Measurements from ENCODE around the gene ADGRG6.
"Not testable (repeated sequence)": the region's sequence is repeated elsewhere in the genome, so short reads cannot be mapped to it uniquely, and the experiment has no call there.

ADGRG6 gene

DNA sequence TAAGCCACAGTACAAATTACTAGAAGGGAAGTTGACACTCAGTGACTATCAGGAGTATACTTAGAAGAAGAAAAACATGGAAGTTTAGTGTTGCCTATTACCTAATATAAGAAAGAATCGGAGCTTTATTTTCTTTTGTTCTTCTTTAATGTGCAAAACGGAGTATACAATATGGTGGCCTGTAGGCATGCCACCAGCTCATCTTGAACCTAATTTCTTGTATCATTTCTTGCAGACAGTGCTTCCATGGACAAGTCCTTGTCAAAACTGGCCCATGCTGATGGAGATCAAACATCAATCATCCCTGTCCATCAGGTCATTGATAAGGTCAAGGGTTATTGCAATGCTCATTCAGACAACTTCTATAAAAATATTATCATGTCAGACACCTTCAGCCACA, 141.3 kb downstream of the ADGRG6 start:
- FAIRE-seq (no peak), DNase-seq (ENCODE audit: low spot score) (no peak)

DNA sequence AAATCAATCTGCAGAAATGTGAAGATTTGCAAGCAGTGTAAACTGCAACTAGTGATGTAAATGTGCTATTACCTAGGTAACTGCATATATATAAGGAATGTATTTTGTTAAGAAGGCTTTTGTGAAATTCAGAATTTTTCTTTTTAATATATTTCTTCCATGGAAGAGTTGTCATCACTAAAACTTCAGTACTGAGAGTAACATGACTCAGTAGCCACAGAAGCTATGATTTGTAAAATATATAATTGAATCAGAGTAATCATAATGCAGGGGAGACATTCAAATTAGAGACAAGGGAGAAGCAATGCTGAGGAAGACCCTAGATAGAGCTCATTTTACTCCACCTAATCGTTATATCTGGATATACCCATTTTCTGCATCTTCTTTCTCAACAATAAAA, 141.7 kb downstream of the ADGRG6 start:
- no peak for FAIRE-seq
- no peak for DNase-seq (ENCODE audit: low spot score)

DNA sequence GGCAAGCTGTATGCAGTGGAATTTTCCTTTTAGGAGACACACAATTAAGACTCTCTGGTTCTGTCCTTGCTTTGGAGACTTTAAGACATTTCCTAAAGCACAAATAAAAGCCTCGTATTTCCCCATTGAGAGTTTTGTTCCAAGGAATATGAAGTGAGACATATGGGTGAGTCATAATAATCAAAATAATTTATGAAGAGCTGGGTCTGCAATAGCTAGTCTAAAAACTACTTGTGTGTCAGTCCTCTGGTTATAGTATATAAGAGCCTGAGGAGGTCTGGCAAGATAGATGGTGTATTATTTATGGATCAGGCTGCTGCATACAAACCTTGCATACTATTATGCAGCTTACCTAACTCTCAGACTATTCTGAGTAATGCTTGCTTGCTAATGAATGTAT, 142.6 kb downstream of the ADGRG6 start:
- no peak for FAIRE-seq

DNA sequence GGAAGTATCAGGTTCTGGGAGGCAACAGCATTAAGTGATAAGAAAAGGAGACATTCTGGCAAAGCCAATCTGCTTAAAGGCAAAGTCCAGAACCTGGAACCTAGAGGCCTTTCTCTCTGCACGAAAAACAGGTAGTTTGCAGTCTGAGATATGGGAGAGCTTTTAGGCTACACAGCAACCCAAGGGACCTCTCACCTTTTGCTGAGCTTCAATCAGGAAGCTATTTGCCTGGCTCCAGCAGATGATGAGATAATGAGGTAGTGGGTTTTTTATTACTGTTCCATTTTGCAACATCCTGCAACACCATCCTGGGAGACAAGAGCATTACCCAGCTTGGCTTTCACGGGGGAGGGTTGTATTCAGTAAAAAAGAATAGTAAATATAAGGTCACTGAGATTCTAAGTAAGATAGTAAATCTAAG, 143.1 kb downstream of the ADGRG6 start:
- no peak for DNase-seq (ENCODE audit: low spot score)

More for the DNA sequence above, 142.6 kb downstream of the ADGRG6 start:
- no peak for DNase-seq (ENCODE audit: low spot score)

DNA sequence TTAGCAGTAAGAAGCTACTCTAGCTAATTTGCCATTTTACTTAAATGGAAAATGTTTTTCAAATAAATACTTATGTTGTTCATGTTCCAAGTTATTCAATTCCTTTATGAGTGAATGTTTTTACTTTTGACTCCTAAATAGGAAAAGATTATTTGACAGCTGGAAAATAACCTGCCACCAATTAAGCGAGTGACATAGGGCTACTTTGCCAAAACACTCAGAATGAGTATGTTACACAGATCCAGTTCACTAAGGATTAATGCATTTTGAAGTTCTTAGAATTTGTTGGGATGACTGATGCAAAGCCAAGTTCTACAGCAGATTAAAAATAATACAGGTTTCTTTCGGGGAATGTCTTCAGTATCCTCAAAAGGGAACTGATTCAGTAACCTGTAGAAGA, 144.4 kb downstream of the ADGRG6 start:
- FAIRE-seq: no peak
- DNase-seq (ENCODE audit: low spot score): no peak

More for the DNA sequence above, 143.1 kb downstream of the ADGRG6 start:
- FAIRE-seq: no peak

DNA sequence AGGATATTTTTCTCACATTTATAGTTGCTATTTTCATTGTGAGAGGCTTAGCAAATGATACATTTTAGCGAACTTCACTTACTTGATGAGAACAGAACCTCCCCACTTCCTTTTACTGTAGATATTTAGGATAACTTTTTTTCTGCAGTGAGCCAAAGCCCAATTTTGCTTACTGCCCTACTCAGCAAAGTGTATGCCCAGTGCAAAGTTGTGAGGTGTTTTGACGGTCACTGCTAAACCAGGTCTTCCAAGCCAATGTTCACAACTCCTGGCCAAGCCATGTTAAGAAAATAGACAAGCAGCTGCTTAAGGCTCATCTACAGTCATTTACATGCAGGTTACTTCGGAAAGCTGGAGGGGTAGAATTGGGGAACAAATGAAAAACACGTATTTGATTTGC, 144.8 kb downstream of the ADGRG6 start:
- DNase-seq (ENCODE audit: low spot score) (no peak), FAIRE-seq (no peak)

DNA sequence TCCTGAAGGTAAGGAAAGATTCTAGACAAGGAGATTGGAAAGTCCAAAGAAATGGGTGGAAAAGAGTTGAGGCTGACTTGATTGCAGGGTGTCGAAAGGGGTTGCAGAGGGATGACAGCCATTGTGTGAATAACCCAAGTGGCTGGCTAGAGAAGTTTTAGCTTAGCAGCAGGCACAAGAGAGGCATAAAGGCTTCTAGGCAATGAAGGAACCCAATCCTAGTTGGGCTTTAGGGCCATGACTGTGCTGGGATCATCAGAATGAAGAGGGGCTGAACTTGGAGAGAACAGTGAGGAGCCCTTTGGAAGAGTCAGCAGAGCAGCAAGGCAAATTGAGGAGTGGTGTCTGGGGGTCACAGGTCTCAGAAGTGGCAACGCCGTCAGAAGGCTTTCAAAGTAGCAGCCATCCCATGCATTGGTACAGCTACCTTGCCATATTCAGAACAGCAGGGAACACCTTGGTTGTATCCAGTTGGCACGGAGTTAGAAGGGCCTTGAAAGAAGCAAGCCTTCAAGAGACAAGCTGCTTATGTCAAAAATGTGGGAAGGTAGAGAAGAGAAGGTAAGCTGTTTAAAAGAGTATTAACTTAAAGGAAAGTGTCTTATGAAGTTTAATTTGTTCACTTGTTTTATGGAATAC, 146.4 kb downstream of the ADGRG6 start:
- FAIRE-seq: no peak
- DNase-seq (ENCODE audit: low spot score): no peak

DNA sequence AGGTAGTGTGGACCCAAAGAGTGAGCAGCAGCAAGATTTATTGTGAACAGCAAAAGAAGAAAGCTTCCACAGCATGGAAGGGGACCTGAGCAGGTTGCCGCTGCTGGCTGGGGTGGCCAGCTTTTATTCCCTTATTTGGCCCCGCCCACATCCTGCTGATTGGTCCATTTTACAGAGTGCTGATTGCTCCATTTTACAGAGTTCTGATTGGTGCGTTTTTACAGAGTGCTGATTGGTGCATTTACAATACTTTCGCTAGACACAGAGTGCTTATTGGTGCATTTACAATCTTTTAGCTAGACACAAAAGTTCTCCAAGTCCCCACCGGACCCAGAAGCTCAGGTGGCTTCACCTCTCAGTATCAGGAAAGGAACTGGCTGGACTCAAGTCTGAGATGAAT, 149.0 kb downstream of the ADGRG6 start:
- not testable (repeated sequence) for FAIRE-seq; DNase-seq (ENCODE audit: low spot score)

DNA sequence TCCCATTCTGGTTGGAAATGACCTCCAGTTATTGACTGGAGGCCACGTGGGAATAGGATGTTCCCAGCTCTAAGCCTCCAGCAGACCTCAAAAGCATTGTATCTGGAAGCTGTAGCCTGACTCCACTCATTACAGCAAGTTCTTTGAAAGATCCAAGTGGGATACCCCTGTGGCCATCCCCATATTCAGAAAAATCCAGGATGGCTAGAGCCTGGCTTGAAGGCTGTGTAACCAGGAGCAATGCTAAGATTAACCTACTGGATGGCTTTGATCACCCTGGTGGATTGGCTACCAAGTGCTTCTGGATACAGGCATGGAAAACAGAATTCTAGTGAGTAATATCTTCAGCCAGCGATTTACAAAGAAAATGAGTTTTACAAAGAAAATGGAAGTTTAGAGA, 151.2 kb downstream of the ADGRG6 start:
- no peak for DNase-seq (ENCODE audit: low spot score)
- no peak for FAIRE-seq

DNA sequence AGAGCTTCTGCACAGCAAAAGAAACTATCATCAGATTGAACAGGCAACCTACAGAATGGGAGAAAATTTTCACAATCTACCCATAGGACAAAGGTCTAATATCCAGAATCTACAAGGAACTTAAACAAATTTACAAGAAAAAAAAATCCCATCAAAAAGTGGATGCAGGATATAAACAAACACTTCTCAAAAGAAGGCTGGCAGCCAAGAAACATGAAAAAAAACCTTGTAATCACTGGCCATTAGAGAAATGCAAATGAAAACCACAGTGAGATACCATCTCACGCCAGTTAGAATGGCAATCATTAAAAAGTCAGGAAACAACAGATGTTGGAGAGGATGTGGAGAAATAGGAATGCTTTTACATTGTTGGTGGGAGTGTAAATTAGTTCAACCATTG, 152.4 kb downstream of the ADGRG6 start:
- not testable (repeated sequence) for DNase-seq (ENCODE audit: low spot score); FAIRE-seq

DNA sequence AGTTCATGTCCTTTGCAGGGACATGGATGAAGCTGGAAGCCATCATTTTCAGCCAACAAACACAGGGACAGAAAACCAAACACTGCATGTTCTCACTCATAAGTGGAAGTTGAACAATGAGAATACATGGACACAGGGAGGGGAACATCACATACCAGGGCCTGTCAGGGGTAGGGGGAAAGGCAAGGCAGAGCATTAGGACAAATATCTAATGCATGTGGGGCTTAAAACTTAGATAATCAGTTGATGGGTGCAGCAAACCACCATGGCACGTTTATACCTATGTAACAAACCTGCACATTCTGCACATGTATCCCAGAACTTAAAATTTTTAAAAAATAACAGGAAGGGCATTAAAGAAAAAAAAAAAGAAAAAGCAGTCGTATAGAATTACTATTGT, 153.0 kb downstream of the ADGRG6 start:
- not testable (repeated sequence) for DNase-seq (ENCODE audit: low spot score); FAIRE-seq

DNA sequence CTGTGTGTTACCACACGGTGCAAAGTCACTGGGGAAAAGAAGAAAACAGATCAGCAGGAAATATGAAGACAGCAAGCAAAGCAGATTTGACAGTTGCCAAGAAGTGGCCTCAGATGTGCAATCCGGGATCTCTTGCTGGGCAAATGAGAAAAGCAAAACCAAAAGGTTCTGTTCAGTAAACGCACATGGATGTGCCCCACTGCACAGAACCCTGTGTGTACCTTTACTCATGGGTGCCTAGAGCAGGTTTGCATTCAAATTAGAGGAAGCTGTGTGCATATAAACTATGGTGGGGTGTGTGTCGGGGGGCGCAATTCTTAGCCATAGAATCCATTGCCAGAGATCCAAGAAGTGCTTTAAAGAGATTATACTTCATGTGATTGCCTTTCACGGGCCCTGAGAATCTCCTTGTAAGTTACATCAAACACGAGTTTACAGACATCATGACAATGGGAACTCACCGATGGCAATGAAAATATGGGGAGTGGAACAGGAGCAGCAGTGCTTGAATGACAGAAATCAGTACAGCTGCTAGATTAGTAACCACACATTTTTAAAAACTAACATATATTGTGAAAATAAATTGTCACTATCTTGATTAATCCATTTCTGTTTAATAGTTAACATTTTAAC, 154.3 kb downstream of the ADGRG6 start:
- FAIRE-seq (no peak), DNase-seq (ENCODE audit: low spot score) (no peak)

DNA sequence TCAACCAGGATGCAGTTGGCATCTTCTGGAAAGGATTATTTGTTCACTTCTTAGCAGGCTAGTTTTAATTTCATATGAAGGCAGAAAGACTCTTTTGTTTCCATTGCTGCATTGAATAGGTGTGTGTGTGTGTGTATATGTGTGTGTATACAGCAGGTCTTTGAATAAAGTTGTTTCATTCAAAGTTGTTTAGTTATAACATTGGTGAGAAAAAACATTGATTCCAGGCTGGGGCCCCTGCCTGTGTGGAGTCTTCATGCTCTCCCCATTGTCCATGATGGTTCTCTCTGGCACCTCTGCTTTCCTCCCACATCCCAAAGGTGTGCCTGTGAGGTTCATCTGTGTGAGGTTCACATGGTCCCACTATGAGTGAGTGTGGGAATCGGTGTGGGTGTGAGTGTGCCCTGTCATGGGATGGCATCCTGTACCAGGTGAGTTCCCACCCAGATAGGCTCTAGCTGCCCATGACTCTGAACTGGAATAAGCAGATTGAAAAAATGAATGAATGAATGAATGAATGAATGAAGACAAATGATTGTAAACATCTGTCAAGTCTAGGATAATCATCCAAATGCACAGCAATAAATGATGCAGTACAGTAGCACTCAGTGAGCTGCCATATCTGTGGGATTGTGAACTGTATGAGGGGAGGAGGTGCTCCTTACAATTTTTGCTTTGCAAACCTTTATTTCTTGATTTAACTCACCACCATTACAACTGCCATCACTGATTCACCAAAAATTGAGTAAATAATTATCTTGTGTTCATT, 156.0 kb downstream of the ADGRG6 start:
- FAIRE-seq (no peak), DNase-seq (ENCODE audit: low spot score) (no peak)

DNA sequence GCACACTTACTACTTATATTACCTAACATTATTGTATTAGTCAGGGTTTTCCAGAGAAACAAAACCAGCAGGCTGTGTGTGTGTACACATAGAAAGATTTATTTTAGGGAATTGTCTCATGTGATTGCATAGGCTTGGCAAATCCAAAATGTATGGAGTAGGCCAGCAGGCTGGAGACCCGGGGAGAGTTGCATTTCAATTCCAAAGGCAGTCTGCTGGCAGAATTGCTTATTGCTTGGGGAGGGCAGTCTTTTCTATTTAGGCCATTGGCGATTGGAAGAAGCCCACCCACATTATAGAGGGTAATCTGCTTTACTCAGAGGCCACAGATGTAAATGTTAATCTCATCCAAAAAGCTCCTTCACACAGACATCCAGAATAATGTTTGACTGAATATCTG, 157.0 kb downstream of the ADGRG6 start:
- DNase-seq (ENCODE audit: low spot score) (no peak), FAIRE-seq (no peak)

DNA sequence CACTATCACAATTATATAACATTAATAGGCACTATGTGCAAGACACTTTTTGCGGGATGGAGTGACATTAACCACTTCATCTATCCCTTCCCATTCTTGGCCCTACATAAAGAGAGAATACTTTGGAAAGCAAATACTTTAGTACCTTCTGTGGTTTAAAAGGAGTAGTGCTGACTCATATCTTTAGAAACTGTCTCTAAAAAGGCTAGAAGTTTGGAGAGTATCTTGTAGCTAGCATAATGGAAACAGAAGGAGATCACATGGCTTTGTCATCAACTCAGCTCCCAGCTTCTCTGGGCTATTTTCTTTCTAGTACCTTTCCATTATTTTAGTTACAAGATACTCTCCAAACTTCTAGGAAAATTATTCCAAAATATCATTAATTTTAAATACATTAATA, 157.5 kb downstream of the ADGRG6 start:
- no peak for FAIRE-seq
- DNase-seq (ENCODE audit: low spot score): no peak

DNA sequence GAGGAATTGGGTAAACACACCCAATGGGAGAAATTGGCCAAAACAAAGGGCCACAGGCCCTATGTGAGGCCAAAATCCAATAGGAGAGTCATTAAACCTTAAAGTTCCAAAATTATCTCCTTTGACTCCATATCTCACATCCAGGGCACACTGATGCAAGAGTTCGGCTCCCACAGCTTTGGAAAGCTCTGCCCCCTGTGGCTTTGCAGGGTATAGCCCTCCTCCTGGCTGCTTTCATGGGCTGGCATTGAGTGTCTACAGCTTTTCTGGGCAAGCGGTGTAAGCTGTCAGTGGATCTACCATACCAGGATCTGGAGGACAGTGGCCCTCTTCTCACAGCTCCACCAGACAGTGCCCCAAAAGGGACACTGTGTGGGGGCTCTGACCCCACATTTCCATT, 160.5 kb downstream of the ADGRG6 start:
- no peak for FAIRE-seq

DNA sequence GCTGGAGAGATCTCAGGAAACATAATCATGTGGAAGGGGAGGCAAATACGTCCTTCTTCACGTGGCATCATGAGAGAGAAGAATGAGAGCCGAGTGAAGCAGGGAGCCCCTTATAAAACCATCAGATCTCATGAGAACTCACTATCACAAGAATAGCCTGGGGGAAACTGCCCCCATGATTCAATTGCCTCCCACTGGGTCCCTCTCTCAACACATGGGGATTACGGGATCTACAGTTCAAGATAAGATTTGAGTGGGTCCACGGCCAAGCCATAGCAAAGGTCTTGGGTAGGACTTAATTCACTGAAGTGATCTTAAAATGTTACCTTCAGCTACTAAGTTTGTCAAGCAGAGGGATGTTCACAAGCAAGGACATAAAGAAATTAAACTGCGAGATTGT, 162.2 kb downstream of the ADGRG6 start:
- no peak for FAIRE-seq
- DNase-seq (ENCODE audit: low spot score): no peak

More for the DNA sequence above, 160.5 kb downstream of the ADGRG6 start:
- no peak for DNase-seq (ENCODE audit: low spot score)

DNA sequence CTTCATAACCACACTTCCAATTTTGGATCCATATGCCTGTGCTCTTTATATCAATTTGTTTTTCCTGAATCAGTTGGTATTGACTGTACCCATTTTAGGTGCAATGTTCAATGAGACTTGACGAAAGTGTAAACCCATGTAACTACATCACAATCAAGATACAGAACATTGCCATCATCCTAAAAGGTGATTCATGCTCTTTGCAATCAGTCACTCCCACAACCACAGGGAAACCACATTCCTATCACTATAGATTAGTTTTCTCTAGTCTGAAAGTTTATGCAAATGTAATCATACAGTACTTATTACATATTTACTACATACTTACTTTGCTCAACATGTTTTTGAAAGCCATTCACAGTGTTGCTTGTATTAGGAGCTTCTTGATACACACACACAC, 167.4 kb downstream of the ADGRG6 start:
- FAIRE-seq (no peak), DNase-seq (ENCODE audit: low spot score) (no peak)

DNA sequence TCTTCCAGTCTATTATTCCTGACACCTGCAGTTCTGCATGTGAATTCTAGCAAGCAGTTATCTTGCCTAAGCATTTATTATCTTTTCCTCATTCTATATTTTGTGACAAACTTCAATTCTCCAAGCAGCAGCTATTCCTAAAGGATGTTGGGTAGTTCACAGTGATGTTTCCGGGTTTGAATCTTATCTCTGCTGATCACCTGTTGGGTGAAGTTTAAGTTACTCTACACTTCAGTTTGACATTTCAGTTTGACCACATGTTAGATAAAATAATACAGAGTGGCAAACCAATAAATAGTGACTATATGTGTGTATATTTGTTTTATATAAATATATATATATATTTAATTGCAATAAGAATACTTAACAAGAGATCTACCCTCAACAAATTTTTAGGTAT, 168.6 kb downstream of the ADGRG6 start:
- no peak for FAIRE-seq

DNA sequence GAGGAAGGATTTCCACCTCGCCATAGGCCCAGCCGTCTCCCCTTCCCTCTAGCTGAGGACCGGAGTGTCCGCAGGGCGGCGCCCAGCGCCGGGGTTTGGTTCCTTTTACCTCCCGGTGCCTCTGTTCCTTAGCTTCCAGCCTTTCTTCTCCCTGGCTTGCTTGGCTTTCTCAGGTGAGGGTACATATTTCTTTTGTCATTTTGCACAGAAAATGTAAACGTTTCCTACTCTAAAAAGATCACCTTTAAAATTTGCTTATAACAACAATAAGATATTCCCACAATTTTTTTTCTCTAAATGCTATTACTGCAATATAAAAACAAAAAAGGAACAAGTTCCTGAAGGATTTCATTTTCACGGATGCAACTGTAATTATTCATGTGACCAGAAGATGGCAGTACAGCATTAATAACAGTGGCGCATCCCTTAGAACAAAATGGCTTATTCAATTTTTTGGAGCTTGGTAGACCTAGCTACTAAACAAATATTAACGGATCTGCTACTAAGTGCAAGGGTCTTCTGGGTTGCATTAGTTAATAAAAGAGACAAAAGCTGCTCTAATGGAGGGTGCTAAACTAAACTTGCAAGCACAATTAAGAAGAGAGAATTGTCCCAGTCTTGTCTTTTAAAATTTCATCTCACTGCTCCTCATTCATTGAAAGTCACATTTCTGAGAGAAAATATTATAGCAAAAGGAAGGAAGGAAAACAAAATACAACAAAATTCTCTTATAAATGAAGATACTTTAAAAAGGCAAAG, 172.9 kb downstream of the ADGRG6 start:
- DNase-seq (ENCODE audit: low spot score) (peak; percentile 52), FAIRE-seq (peak; percentile 84)

More for the DNA sequence above, 168.6 kb downstream of the ADGRG6 start:
- no peak for DNase-seq (ENCODE audit: low spot score)

DNA sequence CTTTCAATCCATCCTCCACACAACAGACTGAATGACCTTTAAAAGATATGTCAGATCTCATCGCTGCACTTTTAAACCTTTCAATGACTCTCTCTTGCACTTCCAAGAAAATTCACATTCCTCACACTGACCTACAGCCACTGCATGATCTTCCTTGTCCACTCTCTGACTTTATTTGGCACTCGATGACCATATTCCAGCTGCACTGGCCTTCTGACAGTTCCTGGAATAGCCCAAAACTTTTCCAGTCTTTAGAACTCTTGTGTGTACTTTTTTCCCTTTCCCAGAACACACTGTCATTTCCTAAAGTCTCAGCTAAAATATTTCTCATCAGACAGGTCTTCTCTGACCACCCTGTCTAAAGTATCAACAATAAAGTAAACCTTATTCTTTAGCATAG, 174.6 kb downstream of the ADGRG6 start:
- FAIRE-seq (no peak), DNase-seq (ENCODE audit: low spot score) (no peak)

DNA sequence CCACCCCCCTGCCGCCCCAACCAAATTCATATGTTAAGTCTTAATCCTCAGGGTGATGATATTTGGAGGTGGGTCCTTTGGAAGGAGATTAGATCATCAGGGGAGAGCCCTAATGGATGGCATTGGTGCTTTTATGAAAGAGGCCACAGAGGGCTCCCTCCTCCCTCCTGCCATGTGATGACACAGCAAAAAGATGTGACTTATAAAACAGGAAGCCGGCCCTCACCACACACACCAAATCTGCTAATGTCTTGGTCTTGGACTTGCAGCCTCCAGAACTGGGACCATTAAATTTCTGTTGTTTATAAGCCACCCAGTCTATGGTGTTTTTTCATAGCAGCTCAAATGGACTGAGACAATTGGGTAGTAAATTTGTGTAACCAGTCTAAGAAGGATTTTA, 176.3 kb downstream of the ADGRG6 start:
- DNase-seq (ENCODE audit: low spot score) (peak; percentile 48), FAIRE-seq (no peak)

Measured in RCC 7860 (cell line).